WI38 (cell line): ENCODE measurements around the gene YWHAQ.
"Not testable (repeated sequence)": the region's sequence is repeated elsewhere in the genome, so short reads cannot be mapped to it uniquely, and the experiment has no call there.

Experiments
- H3K4me3 ChIP-seq: 2 replicates; pipeline ENCODE4 v1.5.1; 2011; ENCODE audit warnings: low read depth, mild to moderate bottlenecking, control low read depth, low read length
- CTCF ChIP-seq: IDR thresholded peaks from 2 replicates; pipeline ENCODE4 v1.5.1; 2012; ENCODE audit warnings: low read depth, mild to moderate bottlenecking, control low read depth, low read length

The YWHAQ gene

GRCh38 chr2:9592699-9593098 lies 38.1 kb downstream of the YWHAQ start:
- TF ChIP-seq CTCF: no peak
- H3K4me3 ChIP-seq: no peak overlapping the region

GRCh38 chr2:9590641-9591040 lies 40.2 kb downstream of the YWHAQ start:
- no peak overlapping the region for H3K4me3 ChIP-seq
- TF ChIP-seq CTCF: no peak

GRCh38 chr2:9586465-9586864 lies 44.3 kb downstream of the YWHAQ start:
- no peak overlapping the region for H3K4me3 ChIP-seq
- no peak for TF ChIP-seq CTCF

GRCh38 chr2:9585486-9585885 lies 45.3 kb downstream of the YWHAQ start:
- no peak for TF ChIP-seq CTCF
- no peak overlapping the region for H3K4me3 ChIP-seq

- H3K4me3 ChIP-seq: not testable (repeated sequence)
These were observed 45.9 kb downstream of the YWHAQ start for GRCh38 chr2:9584902-9585301.

- H3K4me3 ChIP-seq: no peak overlapping the region
- TF ChIP-seq CTCF: no peak
These were observed 48.2 kb downstream of the YWHAQ start for GRCh38 chr2:9582624-9583023.

- no peak overlapping the region for H3K4me3 ChIP-seq
- no peak for TF ChIP-seq CTCF
These were observed 52.1 kb downstream of the YWHAQ start for GRCh38 chr2:9578467-9579235.

- no peak for TF ChIP-seq CTCF
- H3K4me3 ChIP-seq: no peak overlapping the region
These were observed 56.5 kb downstream of the YWHAQ start for GRCh38 chr2:9574331-9574730.
